OCI-M2 (cell line): ENCODE measurements around the gene CEMIP2.
"Not testable (repeated sequence)": the region's sequence is repeated elsewhere in the genome, so short reads cannot be mapped to it uniquely, and the experiment has no call there.

Experiments used
- DNase-seq: peaks from one replicate; lab custom pipeline; 2025; ENCODE audit not compliant: unreplicated experiment; lab: John Stamatoyannopoulos, UW

CEMIP2 gene

GRCh38 chr9:71680189-71680980 lies 87.9 kb downstream of the CEMIP2 start:
- no peak for DNase-seq

- DNase-seq = no peak
These were observed 89.3 kb downstream of the CEMIP2 start for GRCh38 chr9:71678999-71679398.

GRCh38 chr9:71677209-71677608 lies 91.1 kb downstream of the CEMIP2 start:
- DNase-seq = no peak

GRCh38 chr9:71676460-71676859 lies 91.9 kb downstream of the CEMIP2 start:
- DNase-seq = no peak

GRCh38 chr9:71675857-71676165 lies 92.5 kb downstream of the CEMIP2 start:
- no peak for DNase-seq

- no peak for DNase-seq
These were observed 93.0 kb downstream of the CEMIP2 start for GRCh38 chr9:71675105-71675856.

- DNase-seq = no peak
These were observed 95.7 kb downstream of the CEMIP2 start for GRCh38 chr9:71672573-71672972.

- no peak for DNase-seq
These were observed 97.0 kb downstream of the CEMIP2 start for GRCh38 chr9:71671289-71671688.

GRCh38 chr9:71670121-71670520 lies 98.2 kb downstream of the CEMIP2 start:
- DNase-seq = no peak

- DNase-seq = no peak
These were observed 98.9 kb downstream of the CEMIP2 start for GRCh38 chr9:71669284-71669995.

- no peak for DNase-seq
These were observed 99.6 kb downstream of the CEMIP2 start for GRCh38 chr9:71668717-71669116.

GRCh38 chr9:71665247-71665646 lies 103.1 kb downstream of the CEMIP2 start:
- DNase-seq = no peak

GRCh38 chr9:71664566-71664965 lies 103.7 kb downstream of the CEMIP2 start:
- no peak for DNase-seq

GRCh38 chr9:71663931-71664459 lies 104.3 kb downstream of the CEMIP2 start:
- no peak for DNase-seq

- DNase-seq = no peak
These were observed 105.1 kb downstream of the CEMIP2 start for GRCh38 chr9:71663216-71663615.

- DNase-seq = no peak
These were observed 106.2 kb downstream of the CEMIP2 start for GRCh38 chr9:71662082-71662481.

- not testable (repeated sequence) for DNase-seq
These were observed 111.0 kb downstream of the CEMIP2 start for GRCh38 chr9:71657276-71657675.

- no peak for DNase-seq
These were observed 111.8 kb downstream of the CEMIP2 start for GRCh38 chr9:71656496-71656895.

GRCh38 chr9:71655778-71656177 lies 112.5 kb downstream of the CEMIP2 start:
- no peak for DNase-seq

GRCh38 chr9:71655141-71655540 lies 113.2 kb downstream of the CEMIP2 start:
- no peak for DNase-seq

GRCh38 chr9:71652480-71652879 lies 115.8 kb downstream of the CEMIP2 start:
- no peak for DNase-seq

GRCh38 chr9:71648453-71648852 lies 119.9 kb downstream of the CEMIP2 start:
- no peak for DNase-seq
